IMR-90 (cell line): ENCODE measurements around the gene DOHH.

ENCODE experiments used
- BHLHE40 ChIP-seq: fragments of 150-350 bp; IDR thresholded peaks from 2 replicates; pipeline ENCODE4 v1.6.1; 2016; ENCODE audit warnings: mild to moderate bottlenecking, low read depth, low read length
- CEBPB ChIP-seq: IDR thresholded peaks from 2 replicates; pipeline ENCODE4 v1.6.1; 2012; ENCODE audit warnings: low read depth, low read length, improper control_type of control experiment
- POLR2A ChIP-seq: IDR thresholded peaks from 2 replicates; pipeline ENCODE4 v1.6.1; 2012; ENCODE audit warnings: mild to moderate bottlenecking, low read depth, low read length
- RAD21 ChIP-seq: IDR thresholded peaks from 2 replicates; pipeline ENCODE4 v1.6.1; 2012; ENCODE audit warnings: low read length, improper control_type of control experiment
- TF ChIP-seq, protein P1 (sequence below): fragments of 150-350 bp; IDR thresholded peaks from 2 replicates; pipeline ENCODE4 v1.6.1; 2016; ENCODE audit warnings: low read depth, mild to moderate bottlenecking, low read length, moderate library complexity, borderline replicate concordance
- TF ChIP-seq, protein P2 (sequence below): conservative IDR thresholded peaks from 2 replicates; pipeline ENCODE4 v1.5.1; 2012; ENCODE audit warnings: mild to moderate bottlenecking, low read depth, low read length, improper control_type of control experiment

DNA sequence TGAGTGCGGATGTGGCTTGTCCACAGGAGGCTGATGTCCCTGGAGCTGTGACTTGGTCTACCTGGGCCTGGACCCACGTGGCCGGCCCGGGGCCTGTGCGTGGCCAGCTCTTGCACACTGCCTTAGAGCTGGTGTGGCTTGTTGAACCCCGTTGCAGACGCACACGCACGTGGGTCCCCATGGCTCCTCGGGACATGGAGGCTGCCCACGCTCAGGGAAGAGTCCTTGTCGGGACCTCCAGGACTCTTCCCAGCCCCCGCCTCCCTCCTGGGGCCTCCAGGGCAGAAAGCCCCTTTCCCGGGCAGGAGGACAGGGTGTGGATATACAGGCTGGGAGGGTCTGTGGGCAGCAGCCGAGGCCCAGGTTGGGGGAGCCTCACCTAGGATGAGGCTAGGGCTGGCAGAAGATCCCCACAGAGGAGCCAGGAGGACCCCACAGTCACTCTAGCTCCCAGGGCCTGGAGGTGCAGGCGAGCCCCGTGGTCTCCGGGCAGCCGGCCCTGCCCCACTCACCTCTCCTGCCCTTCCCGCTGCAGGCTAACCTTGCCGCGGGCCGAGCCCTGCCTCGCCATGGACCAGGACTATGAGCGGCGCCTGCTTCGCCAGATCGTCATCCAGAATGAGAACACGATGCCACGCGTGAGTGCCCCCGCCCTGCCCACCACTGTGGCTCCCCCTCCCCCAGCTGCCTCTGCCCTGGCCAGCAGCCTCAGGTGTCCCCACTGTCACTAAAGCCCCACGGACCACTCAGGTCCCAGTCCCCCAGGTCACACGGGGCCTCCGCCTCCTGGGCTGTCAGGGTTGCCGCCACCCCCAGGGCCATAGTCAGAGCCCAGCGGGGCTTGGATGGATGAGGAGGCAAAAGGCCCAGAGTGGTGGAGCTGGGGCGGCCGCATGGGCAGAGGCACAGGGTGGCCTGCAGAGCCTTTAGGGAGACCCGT is 22.2 kb upstream of the DOHH start:
- TF ChIP-seq CEBPB, result no peak
- TF ChIP-seq, protein P1, sequence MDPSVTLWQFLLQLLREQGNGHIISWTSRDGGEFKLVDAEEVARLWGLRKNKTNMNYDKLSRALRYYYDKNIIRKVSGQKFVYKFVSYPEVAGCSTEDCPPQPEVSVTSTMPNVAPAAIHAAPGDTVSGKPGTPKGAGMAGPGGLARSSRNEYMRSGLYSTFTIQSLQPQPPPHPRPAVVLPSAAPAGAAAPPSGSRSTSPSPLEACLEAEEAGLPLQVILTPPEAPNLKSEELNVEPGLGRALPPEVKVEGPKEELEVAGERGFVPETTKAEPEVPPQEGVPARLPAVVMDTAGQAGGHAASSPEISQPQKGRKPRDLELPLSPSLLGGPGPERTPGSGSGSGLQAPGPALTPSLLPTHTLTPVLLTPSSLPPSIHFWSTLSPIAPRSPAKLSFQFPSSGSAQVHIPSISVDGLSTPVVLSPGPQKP, result no peak
- TF ChIP-seq, protein P2, sequence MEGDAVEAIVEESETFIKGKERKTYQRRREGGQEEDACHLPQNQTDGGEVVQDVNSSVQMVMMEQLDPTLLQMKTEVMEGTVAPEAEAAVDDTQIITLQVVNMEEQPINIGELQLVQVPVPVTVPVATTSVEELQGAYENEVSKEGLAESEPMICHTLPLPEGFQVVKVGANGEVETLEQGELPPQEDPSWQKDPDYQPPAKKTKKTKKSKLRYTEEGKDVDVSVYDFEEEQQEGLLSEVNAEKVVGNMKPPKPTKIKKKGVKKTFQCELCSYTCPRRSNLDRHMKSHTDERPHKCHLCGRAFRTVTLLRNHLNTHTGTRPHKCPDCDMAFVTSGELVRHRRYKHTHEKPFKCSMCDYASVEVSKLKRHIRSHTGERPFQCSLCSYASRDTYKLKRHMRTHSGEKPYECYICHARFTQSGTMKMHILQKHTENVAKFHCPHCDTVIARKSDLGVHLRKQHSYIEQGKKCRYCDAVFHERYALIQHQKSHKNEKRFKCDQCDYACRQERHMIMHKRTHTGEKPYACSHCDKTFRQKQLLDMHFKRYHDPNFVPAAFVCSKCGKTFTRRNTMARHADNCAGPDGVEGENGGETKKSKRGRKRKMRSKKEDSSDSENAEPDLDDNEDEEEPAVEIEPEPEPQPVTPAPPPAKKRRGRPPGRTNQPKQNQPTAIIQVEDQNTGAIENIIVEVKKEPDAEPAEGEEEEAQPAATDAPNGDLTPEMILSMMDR, result no peak
- no peak for TF ChIP-seq RAD21
- no peak for TF ChIP-seq BHLHE40
- no peak for TF ChIP-seq POLR2A
